Measurements from ENCODE around the gene CDYL2.

CDYL2 gene

GRCh38 chr16:80666378-80667250, 137.8 kb downstream of the CDYL2 start:
- no peak for DNase-seq

GRCh38 chr16:80665356-80665755, 139.0 kb downstream of the CDYL2 start:
- DNase-seq, result no peak

- DNase-seq, result peak; percentile 21
These were observed 139.6 kb downstream of the CDYL2 start for GRCh38 chr16:80664786-80665185.

GRCh38 chr16:80664226-80664625, 140.2 kb downstream of the CDYL2 start:
- no peak for DNase-seq

GRCh38 chr16:80663078-80663477, 141.3 kb downstream of the CDYL2 start:
- DNase-seq, result no peak

- no peak for DNase-seq
These were observed 144.5 kb downstream of the CDYL2 start for GRCh38 chr16:80659865-80660264.

- DNase-seq, result no peak
These were observed 147.7 kb downstream of the CDYL2 start for GRCh38 chr16:80656711-80657150.

GRCh38 chr16:80656161-80656560, 148.2 kb downstream of the CDYL2 start:
- no peak for DNase-seq

- DNase-seq, result no peak
These were observed 148.6 kb downstream of the CDYL2 start for GRCh38 chr16:80655751-80656150.

- no peak for DNase-seq
These were observed 150.1 kb downstream of the CDYL2 start for GRCh38 chr16:80654094-80654862.

- no peak for DNase-seq
These were observed 152.0 kb downstream of the CDYL2 start for GRCh38 chr16:80652441-80652840.

- DNase-seq, result peak; percentile 64
These were observed 154.1 kb downstream of the CDYL2 start for GRCh38 chr16:80650281-80650680.

GRCh38 chr16:80640316-80640715, 164.1 kb downstream of the CDYL2 start:
- no peak for DNase-seq

GRCh38 chr16:80639636-80640035, 164.8 kb downstream of the CDYL2 start:
- no peak for DNase-seq

- no peak for DNase-seq
These were observed 166.8 kb downstream of the CDYL2 start for GRCh38 chr16:80637621-80638020.

- DNase-seq, result no peak
These were observed 172.8 kb downstream of the CDYL2 start for GRCh38 chr16:80631581-80631980.

GRCh38 chr16:80628254-80628653, 176.1 kb downstream of the CDYL2 start:
- DNase-seq, result no peak

- no peak for DNase-seq
These were observed 177.3 kb downstream of the CDYL2 start for GRCh38 chr16:80627108-80627507.

- no peak for DNase-seq
These were observed 181.0 kb downstream of the CDYL2 start for GRCh38 chr16:80623376-80623775.

GRCh38 chr16:80622007-80622406, 182.4 kb downstream of the CDYL2 start:
- DNase-seq, result no peak

GRCh38 chr16:80620736-80621605, 183.4 kb downstream of the CDYL2 start:
- no peak for DNase-seq

GRCh38 chr16:80619824-80620223, 184.6 kb downstream of the CDYL2 start:
- DNase-seq, result no peak

Data from suppressor macrophage treated with lipopolysaccharide for 4 hours (primary cell).